Nephron (organoid): ENCODE data around the gene PTPRD.
A peak's percentile ranks its signal among the peaks of the same experiment; 100 is the strongest.

ENCODE experiments used
- H3K27ac Mint-ChIP-seq, 3 experiments: 2 replicates each; pipeline ENCODE4 v1.8.0; 2020; ENCODE audit warnings: mixed read lengths in 3 of 3, mild to moderate bottlenecking in 2 of 3, moderate library complexity in 1 of 3
- H3K27me3 Mint-ChIP-seq: 2 replicates; pipeline ENCODE4 v1.8.0; 2021; ENCODE audit warnings: low read depth, mild to moderate bottlenecking, moderate library complexity, mixed read lengths
- H3K36me3 Mint-ChIP-seq: 2 replicates; pipeline ENCODE4 v1.8.0; 2020; ENCODE audit warnings: low read depth, mixed read lengths
- H3K4me1 Mint-ChIP-seq: 2 replicates; pipeline ENCODE4 v1.8.0; 2020; ENCODE audit warnings: mixed read lengths
- H3K4me3 Mint-ChIP-seq, 3 experiments: 2 replicates each; pipeline ENCODE4 v1.8.0; 2020; ENCODE audit warnings: mild to moderate bottlenecking in 3 of 3, mixed read lengths in 3 of 3, moderate library complexity in 2 of 3
- H3K9me3 Mint-ChIP-seq: 2 replicates; pipeline ENCODE4 v1.8.0; 2020; ENCODE audit warnings: mixed read lengths
- CTCF ChIP-seq, 3 experiments: fragments of 200-600 bp; sonication (generic); IDR thresholded peaks; one replicate each; pipeline ENCODE4 v1.5.0; 2021; ENCODE audit warnings: antibody characterized with exemption in 3 of 3; ENCODE audit not compliant: unreplicated experiment in 3 of 3

The PTPRD gene

GRCh38 chr9:8533681-8534080 lies 2079.1 kb downstream of the PTPRD start:
- no peaks in the 10 kb centered on the region for H3K27me3 Mint-ChIP-seq
- peaks cover 18% of the 10 kb centered on the region for H3K4me1 Mint-ChIP-seq
- no peaks in the 10 kb centered on the region for H3K9me3 Mint-ChIP-seq
- H3K27ac Mint-ChIP-seq, result no peak overlapping the region
- no peak for TF ChIP-seq CTCF (IDR thresholded peaks at IDR 0.05; ENCODE audit: unreplicated experiment in 3 of 3)
- H3K4me3 Mint-ChIP-seq, result no peak overlapping the region
- H3K36me3 Mint-ChIP-seq, result peaks cover 15% of the 10 kb centered on the region

DNA sequence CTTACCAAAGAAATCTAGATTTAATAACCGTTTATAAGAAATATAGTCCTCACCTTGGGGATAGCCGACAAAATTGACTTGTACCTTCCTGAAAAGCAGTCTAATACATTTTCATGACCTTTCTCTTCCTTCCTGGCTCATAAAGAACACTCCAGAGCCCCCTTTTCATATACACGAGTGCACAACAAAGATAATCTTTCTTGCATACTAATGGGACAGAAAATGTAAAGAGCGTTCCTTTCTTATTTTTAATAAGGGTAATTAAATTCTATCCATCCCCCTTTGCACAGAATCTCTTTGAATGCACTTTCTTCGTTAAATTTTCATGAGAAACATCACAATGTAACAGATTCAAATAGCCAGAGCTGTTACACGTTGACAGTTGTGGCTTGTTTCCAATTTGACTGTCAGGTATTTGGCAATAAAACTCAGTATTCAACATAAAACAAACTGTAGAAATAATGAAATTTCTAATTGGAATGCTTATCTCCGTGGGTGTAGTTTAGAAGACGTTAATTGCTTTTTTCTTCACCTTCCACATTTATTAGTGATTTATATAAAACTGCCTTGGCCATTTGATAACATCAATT lies 2080.9 kb downstream of the PTPRD start:
- Mint-ChIP-seq H3K9me3 (no peaks in the 10 kb centered on the region), H3K27ac (peak overlapping the region in 2 of 3 experiments; percentile 13 to 33), H3K4me3 (no peak overlapping the region), H3K27me3 (no peaks in the 10 kb centered on the region), H3K36me3 (peaks cover 10% of the 10 kb centered on the region), H3K4me1 (peaks cover 18% of the 10 kb centered on the region)
- TF ChIP-seq CTCF (IDR thresholded peaks at IDR 0.05; ENCODE audit: unreplicated experiment in 3 of 3), result no peak

- Mint-ChIP-seq H3K4me1 (peaks cover 4% of the 10 kb centered on the region), H3K27me3 (no peaks in the 10 kb centered on the region), H3K27ac (no peak overlapping the region), H3K36me3 (peaks cover 28% of the 10 kb centered on the region), H3K4me3 (no peak overlapping the region), H3K9me3 (no peaks in the 10 kb centered on the region)
- no peak for TF ChIP-seq CTCF (IDR thresholded peaks at IDR 0.05; ENCODE audit: unreplicated experiment in 3 of 3)
Observed at GRCh38 chr9:8521112-8521511, 2091.7 kb downstream of the PTPRD start.

DNA sequence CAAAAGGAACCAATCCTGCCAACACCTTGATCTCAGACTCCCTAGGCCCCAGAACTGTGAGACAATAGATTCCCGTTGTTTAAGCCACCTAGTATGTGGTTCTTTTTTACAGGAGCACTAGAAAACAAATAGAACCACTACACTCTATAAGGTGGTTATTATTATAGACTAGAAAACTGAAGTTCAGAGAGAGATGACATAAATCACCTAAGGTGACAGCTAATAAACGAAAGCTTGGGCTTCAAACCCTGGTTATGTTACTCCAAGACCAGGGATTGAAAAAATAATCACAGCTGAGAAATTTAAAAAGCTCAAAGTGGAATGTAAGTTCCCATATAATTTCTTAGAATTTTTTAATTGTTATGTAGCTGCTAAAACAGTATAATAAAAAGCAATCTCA lies 2097.1 kb downstream of the PTPRD start:
- no peak for TF ChIP-seq CTCF (IDR thresholded peaks at IDR 0.05; ENCODE audit: unreplicated experiment in 3 of 3)
- H3K36me3 Mint-ChIP-seq, result peaks cover 31% of the 10 kb centered on the region

GRCh38 chr9:8514760-8515159 lies 2098.0 kb downstream of the PTPRD start:
- peak overlapping the region in 2 of 3 experiments; percentile 30 to 68 for H3K27ac Mint-ChIP-seq
- peaks cover 27% of the 10 kb centered on the region for H3K36me3 Mint-ChIP-seq
- no peak overlapping the region for H3K4me3 Mint-ChIP-seq
- no peaks in the 10 kb centered on the region for H3K27me3 Mint-ChIP-seq
- TF ChIP-seq CTCF (IDR thresholded peaks at IDR 0.05; ENCODE audit: unreplicated experiment in 3 of 3), result no peak
- no peaks in the 10 kb centered on the region for H3K4me1 Mint-ChIP-seq
- H3K9me3 Mint-ChIP-seq, result no peaks in the 10 kb centered on the region

More for the DNA sequence above, 2097.1 kb downstream of the PTPRD start:
- H3K9me3 Mint-ChIP-seq, result no peaks in the 10 kb centered on the region
- H3K27ac Mint-ChIP-seq, result peak overlapping the region in 1 of 3 experiments; percentile 54
- H3K4me1 Mint-ChIP-seq, result no peaks in the 10 kb centered on the region
- H3K27me3 Mint-ChIP-seq, result no peaks in the 10 kb centered on the region
- no peak overlapping the region for H3K4me3 Mint-ChIP-seq

DNA sequence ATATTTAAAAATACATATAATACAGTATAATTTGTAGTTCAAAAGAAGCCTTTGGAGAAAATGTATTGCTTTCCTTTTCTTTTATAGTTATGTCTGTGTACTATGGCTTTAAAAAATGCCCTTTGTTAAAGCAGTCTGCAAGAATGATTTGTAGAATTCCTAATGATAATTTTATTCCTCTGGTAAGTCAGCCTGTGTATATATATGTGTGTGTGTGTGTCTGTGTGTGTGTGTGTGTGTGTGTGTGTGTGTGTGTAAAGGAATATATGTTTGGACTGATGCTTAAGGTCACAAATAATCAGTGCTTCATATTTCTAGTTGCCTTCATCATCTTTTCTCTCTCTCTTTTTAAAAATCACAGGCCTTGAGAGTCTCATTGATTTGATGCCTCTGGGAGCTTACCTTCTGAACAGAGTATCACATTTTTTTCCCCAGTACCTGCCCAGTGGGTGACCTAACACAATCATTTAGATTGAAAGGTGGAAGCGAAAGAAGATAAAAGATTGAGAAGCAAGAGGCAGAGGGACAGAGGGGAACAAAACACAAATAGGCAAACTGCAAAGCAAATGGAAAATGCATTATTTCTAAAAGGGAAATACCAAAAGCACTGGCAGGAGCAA lies 2104.0 kb downstream of the PTPRD start:
- H3K27me3 Mint-ChIP-seq, result no peaks in the 10 kb centered on the region
- no peak for TF ChIP-seq CTCF (IDR thresholded peaks at IDR 0.05; ENCODE audit: unreplicated experiment in 3 of 3)
- H3K4me3 Mint-ChIP-seq, result no peak overlapping the region
- no peaks in the 10 kb centered on the region for H3K9me3 Mint-ChIP-seq
- peaks cover 22% of the 10 kb centered on the region for H3K4me1 Mint-ChIP-seq
- peak overlapping the region; percentile 19 to 86 (median 64) for H3K27ac Mint-ChIP-seq
- peaks cover 23% of the 10 kb centered on the region for H3K36me3 Mint-ChIP-seq
